Glutamatergic neuron (in vitro differentiated cells): ENCODE measurements around the gene PARP14. TPM values are rescaled to one million over a fixed set of nuclear protein-coding genes. Genes with fewer than 3 reads are reported as not detected.

Source experiments
- DNase-seq: peaks from one replicate; pipeline ENCODE4 v3.0.0; 2022
- H3K27ac Mint-ChIP-seq: one replicate; pipeline ENCODE4 v1.8.0; 2020; ENCODE audit warnings: mild to moderate bottlenecking, mixed read lengths, inconsistent platforms; ENCODE audit not compliant: unreplicated experiment
- H3K27me3 Mint-ChIP-seq: one replicate; pipeline ENCODE4 v1.8.0; 2020; ENCODE audit warnings: mild to moderate bottlenecking, moderate library complexity, mixed read lengths, inconsistent platforms; ENCODE audit not compliant: unreplicated experiment
- H3K36me3 Mint-ChIP-seq: one replicate; pipeline ENCODE4 v1.8.0; 2020; ENCODE audit warnings: mild to moderate bottlenecking, mixed read lengths, inconsistent platforms; ENCODE audit not compliant: unreplicated experiment
- H3K4me1 Mint-ChIP-seq: one replicate; pipeline ENCODE4 v1.8.0; 2020; ENCODE audit warnings: mild to moderate bottlenecking, low read depth, mixed read lengths, inconsistent platforms; ENCODE audit not compliant: unreplicated experiment
- H3K4me3 Mint-ChIP-seq: one replicate; pipeline ENCODE4 v1.8.0; 2020; ENCODE audit warnings: mild to moderate bottlenecking, mixed read lengths, inconsistent platforms; ENCODE audit not compliant: unreplicated experiment
- H3K9me3 Mint-ChIP-seq: one replicate; pipeline ENCODE4 v1.8.0; 2020; ENCODE audit warnings: mild to moderate bottlenecking, moderate library complexity, mixed read lengths, inconsistent platforms; ENCODE audit not compliant: unreplicated experiment
- CTCF ChIP-seq: fragments of 200-600 bp; sonication (generic); IDR thresholded peaks from one replicate; pipeline ENCODE4 v1.5.0; 2021; ENCODE audit not compliant: partially characterized antibody, unreplicated experiment
- total RNA-seq: library from RNA; stranded (reverse); fragmentation: NEBNext Ultra II Directional; extraction: Animal tissue kit (Norgen Biotek cat#: 25700); gene quantifications from one replicate; pipeline ENCODE4 v1.2.1, GENCODE V29; 2021; ENCODE audit not compliant: unreplicated experiment

The PARP14 gene
- total RNA-seq, 1 donor from 2014 or later, result 0.05 TPM

DNA sequence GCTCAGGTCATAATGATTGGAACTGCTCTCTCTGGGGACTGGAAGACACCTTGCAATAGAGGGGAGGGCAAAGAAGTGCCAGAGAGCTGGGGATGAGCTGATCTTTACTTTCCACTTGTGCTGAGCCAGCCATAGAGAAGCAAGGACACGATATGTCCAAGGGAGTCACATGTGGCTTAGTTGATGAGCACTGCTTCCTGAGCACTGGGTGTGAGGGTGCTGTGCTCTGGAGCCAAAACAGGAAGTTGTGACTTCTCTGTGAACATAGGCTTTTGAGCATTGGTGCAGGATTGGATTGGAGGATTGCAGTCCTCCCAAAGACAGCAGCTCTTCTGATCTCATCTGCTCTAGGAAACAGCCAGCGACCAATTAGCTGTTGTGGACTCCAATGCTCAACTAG is 6.7 kb downstream of the PARP14 start:
- Mint-ChIP-seq H3K27ac (no peak overlapping the region), H3K36me3 (no peaks in the 10 kb centered on the region), H3K9me3 (no peaks in the 10 kb centered on the region), H3K4me3 (no peak overlapping the region), H3K4me1 (no peaks in the 10 kb centered on the region), H3K27me3 (no peaks in the 10 kb centered on the region)
- no peak for DNase-seq
- no peak for TF ChIP-seq CTCF

- Mint-ChIP-seq H3K27ac (no peak overlapping the region), H3K4me1 (no peaks in the 10 kb centered on the region), H3K27me3 (no peaks in the 10 kb centered on the region), H3K9me3 (no peaks in the 10 kb centered on the region), H3K4me3 (no peak overlapping the region), H3K36me3 (no peaks in the 10 kb centered on the region)
- no peak for DNase-seq
- no peak for TF ChIP-seq CTCF
Observed at GRCh38 chr3:122688996-122689395, 8.4 kb downstream of the PARP14 start.

GRCh38 chr3:122689587-122689986 is 8.9 kb downstream of the PARP14 start:
- no peak overlapping the region for H3K27ac Mint-ChIP-seq
- no peak for DNase-seq
- no peaks in the 10 kb centered on the region for H3K36me3 Mint-ChIP-seq
- TF ChIP-seq CTCF, result no peak
- H3K4me1 Mint-ChIP-seq, result no peaks in the 10 kb centered on the region
- H3K9me3 Mint-ChIP-seq, result no peaks in the 10 kb centered on the region
- no peak overlapping the region for H3K4me3 Mint-ChIP-seq
- H3K27me3 Mint-ChIP-seq, result no peaks in the 10 kb centered on the region

GRCh38 chr3:122690096-122690495 is 9.5 kb downstream of the PARP14 start:
- Mint-ChIP-seq H3K27ac (no peak overlapping the region), H3K9me3 (no peaks in the 10 kb centered on the region), H3K4me1 (no peaks in the 10 kb centered on the region), H3K4me3 (no peak overlapping the region), H3K27me3 (no peaks in the 10 kb centered on the region), H3K36me3 (no peaks in the 10 kb centered on the region)
- DNase-seq, result no peak
- TF ChIP-seq CTCF, result no peak

DNA sequence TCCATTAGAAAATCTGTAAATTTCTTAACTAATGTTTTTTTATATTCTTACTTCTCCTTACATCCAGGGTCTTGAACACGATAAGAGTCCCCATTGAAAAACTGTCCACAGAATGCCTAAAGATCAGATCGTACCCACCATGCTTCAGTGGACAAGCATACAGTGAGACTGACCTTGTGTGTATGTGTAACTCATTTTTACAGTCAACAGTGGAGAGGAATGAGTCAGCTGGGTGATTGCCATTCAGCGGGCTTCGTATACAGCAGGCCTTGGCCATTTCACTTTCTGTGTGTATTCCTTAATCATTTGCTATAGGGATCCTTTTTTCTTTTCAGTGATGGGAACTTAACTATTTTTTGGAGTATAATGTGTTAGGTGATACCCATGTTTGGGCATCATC is 10.6 kb downstream of the PARP14 start:
- H3K4me3 Mint-ChIP-seq, result no peak overlapping the region
- H3K27ac Mint-ChIP-seq, result no peak overlapping the region
- no peak for DNase-seq
- no peaks in the 10 kb centered on the region for H3K36me3 Mint-ChIP-seq
- H3K9me3 Mint-ChIP-seq, result no peaks in the 10 kb centered on the region
- H3K27me3 Mint-ChIP-seq, result no peaks in the 10 kb centered on the region
- no peaks in the 10 kb centered on the region for H3K4me1 Mint-ChIP-seq
- no peak for TF ChIP-seq CTCF
